IMR-90 (cell line): ENCODE measurements around the gene C1QTNF1. TPM values are rescaled to one million over a fixed set of nuclear protein-coding genes. Genes with fewer than 3 reads are reported as not detected.

ENCODE experiments used
- ATAC-seq: fragments of 200-7000 bp; cut with Tn5 transposase; 2 replicates; pipeline ENCODE4 v1.9.1; 2020; ENCODE audit warnings: low read depth, mild to moderate bottlenecking, moderate library complexity
- BruUV-seq: library from RNA; stranded (reverse); fragments of 400-500 nt; replicated peaks from 2 replicates; lab custom pipeline; 2021; lab: Mats Ljungman, UMichigan
- CTCF ChIA-PET: fragments of 300-600 bp; formaldehyde crosslinking; extraction: SDS; loops from one replicate; lab custom pipeline; 2021; ENCODE audit warnings: antibody characterized with exemption; lab: Yijun Ruan, JAX
- POLR2A ChIA-PET: fragments of 300-600 bp; sonication (Branson Sonifier 250); formaldehyde crosslinking; loops from one replicate; lab custom pipeline; 2022; ENCODE audit warnings: antibody characterized with exemption; ENCODE audit not compliant: unreplicated experiment; lab: Charles Lee
- DNase-seq: peaks from one replicate; pipeline ENCODE4 v3.0.0; 2013
- H2AFZ ChIP-seq: replicated peaks from 2 replicates; pipeline ENCODE3; 2013; ENCODE audit warnings: low read length, mild to moderate bottlenecking; ENCODE audit not compliant: poor library complexity
- H2AK5ac ChIP-seq: 2 replicates; pipeline ENCODE4 v1.6.1; 2013; ENCODE audit warnings: low read depth, low read length, inconsistent platforms
- H2AK9ac ChIP-seq: replicated peaks from 2 replicates; pipeline ENCODE3; 2013; ENCODE audit warnings: mild to moderate bottlenecking, low read depth, low read length, moderate library complexity; ENCODE audit not compliant: poor library complexity
- H2BK120ac ChIP-seq: 2 replicates; pipeline ENCODE4 v1.6.1; 2013; ENCODE audit warnings: low read depth, low read length, inconsistent platforms
- H2BK15ac ChIP-seq: 3 replicates; pipeline ENCODE4 v1.6.1; 2013; ENCODE audit warnings: low read depth, low read length, inconsistent platforms
- H2BK20ac ChIP-seq: 2 replicates; pipeline ENCODE4 v1.6.1; 2013; ENCODE audit warnings: low read depth, mild to moderate bottlenecking, inconsistent platforms, low read length, moderate library complexity
- H2BK5ac ChIP-seq: 2 replicates; pipeline ENCODE4 v1.6.1; 2013; ENCODE audit warnings: mild to moderate bottlenecking, low read depth, low read length, inconsistent platforms; ENCODE audit not compliant: poor library complexity, severe bottlenecking
- H3K14ac ChIP-seq: replicated peaks from 2 replicates; pipeline ENCODE4 v1.6.1; 2013; ENCODE audit warnings: low read depth, low read length, inconsistent platforms
- H3K18ac ChIP-seq: 2 replicates; pipeline ENCODE4 v1.6.1; 2013; ENCODE audit warnings: low read depth, low read length, control low read depth
- H3K23ac ChIP-seq: 2 replicates; pipeline ENCODE4 v1.6.1; 2013; ENCODE audit warnings: low read depth, low read length, inconsistent platforms
- H3K27ac ChIP-seq: 2 replicates; pipeline ENCODE4 v1.5.1; 2013; ENCODE audit warnings: mild to moderate bottlenecking, control low read depth, low read length; ENCODE audit not compliant: insufficient read depth
- H3K27me3 ChIP-seq: 2 replicates; pipeline ENCODE4 v1.6.1; 2013; ENCODE audit warnings: low read length; ENCODE audit not compliant: control insufficient read depth, insufficient read depth
- H3K36me3 ChIP-seq: 2 replicates; pipeline ENCODE4 v1.6.1; 2013; ENCODE audit warnings: low read length, mixed read lengths; ENCODE audit not compliant: control insufficient read depth, insufficient read depth
- H3K4ac ChIP-seq: 2 replicates; pipeline ENCODE4 v1.6.1; 2013; ENCODE audit warnings: low read depth, low read length, inconsistent platforms
- H3K4me1 ChIP-seq: 2 replicates; pipeline ENCODE4 v1.6.1; 2013; ENCODE audit warnings: low read length, mixed read lengths; ENCODE audit not compliant: control insufficient read depth, insufficient read depth
- H3K4me2 ChIP-seq: 2 replicates; pipeline ENCODE4 v1.6.1; 2013; ENCODE audit warnings: low read depth, mild to moderate bottlenecking, control low read depth, low read length, moderate library complexity
- H3K4me3 ChIP-seq: 2 replicates; pipeline ENCODE4 v1.5.1; 2013; ENCODE audit warnings: low read depth, mild to moderate bottlenecking, control low read depth, low read length, moderate library complexity; ENCODE audit not compliant: insufficient read depth
- H3K56ac ChIP-seq: 2 replicates; pipeline ENCODE4 v1.6.1; 2013; ENCODE audit warnings: low read length, inconsistent platforms; ENCODE audit not compliant: insufficient read depth; ENCODE audit errors: extremely low read depth
- H3K79me1 ChIP-seq, 2 experiments: 2 replicates each; pipeline ENCODE4 v1.6.1; 2013; ENCODE audit warnings: low read length in 2 of 2, inconsistent platforms in 1 of 2, low read depth in 1 of 2
- H3K9ac ChIP-seq: 2 replicates; pipeline ENCODE4 v1.6.1; 2013; ENCODE audit warnings: low read depth, low read length, control low read depth
- H3K9me1 ChIP-seq: 2 replicates; pipeline ENCODE4 v1.6.1; 2013; ENCODE audit warnings: low read length, inconsistent platforms; ENCODE audit not compliant: insufficient read depth
- H3K9me3 ChIP-seq: 2 replicates; pipeline ENCODE4 v1.6.1; 2013; ENCODE audit warnings: low read length; ENCODE audit not compliant: control insufficient read depth, insufficient read depth
- H4K20me1 ChIP-seq: 2 replicates; pipeline ENCODE4 v1.6.1; 2013; ENCODE audit warnings: low read length, inconsistent platforms; ENCODE audit not compliant: insufficient read depth
- H4K5ac ChIP-seq: 2 replicates; pipeline ENCODE4 v1.6.1; 2013; ENCODE audit warnings: mild to moderate bottlenecking, low read depth, low read length, control low read depth
- H4K8ac ChIP-seq, 2 experiments: 2 replicates each; pipeline ENCODE4 v1.6.1; 2013; ENCODE audit warnings: low read depth in 2 of 2, low read length in 2 of 2, control low read depth in 1 of 2, inconsistent platforms in 1 of 2
- H4K91ac ChIP-seq: 2 replicates; pipeline ENCODE4 v1.6.1; 2013; ENCODE audit warnings: low read depth, low read length, inconsistent platforms; ENCODE audit not compliant: insufficient read depth
- CEBPB ChIP-seq: IDR thresholded peaks from 2 replicates; pipeline ENCODE4 v1.6.1; 2012; ENCODE audit warnings: low read depth, low read length, improper control_type of control experiment
- CHD1 ChIP-seq: IDR thresholded peaks from 2 replicates; pipeline ENCODE4 v1.6.1; 2012; ENCODE audit warnings: low read depth, low read length, improper control_type of control experiment
- FOS ChIP-seq: fragments of 150-350 bp; IDR thresholded peaks from 2 replicates; pipeline ENCODE4 v1.6.1; 2016; ENCODE audit warnings: low read depth, low read length
- MAZ ChIP-seq: IDR thresholded peaks from 2 replicates; pipeline ENCODE4 v1.6.1; 2012; ENCODE audit warnings: low read depth, mild to moderate bottlenecking, low read length, improper control_type of control experiment, moderate library complexity, borderline replicate concordance
- MXI1 ChIP-seq: IDR thresholded peaks from 2 replicates; pipeline ENCODE4 v1.6.1; 2012; ENCODE audit warnings: low read depth, mild to moderate bottlenecking, low read length, moderate library complexity, borderline replicate concordance
- RCOR1 ChIP-seq: IDR thresholded peaks from 2 replicates; pipeline ENCODE4 v1.6.1; 2012; ENCODE audit warnings: mild to moderate bottlenecking, low read length, improper control_type of control experiment; ENCODE audit not compliant: insufficient replicate concordance
- WGBS, 2 experiments: methylation state at CpG; one replicate each; pipeline versions ENCODE4 v1.1.5 to v1.1.7; 2013; ENCODE audit warnings: missing lambda C conversion rate in 2 of 2; ENCODE audit not compliant: insufficient read length in 1 of 2; ENCODE audit errors: extremely low coverage in 2 of 2; 5-methylcytosine and 5-hydroxymethylcytosine counted together
- dilution Hi-C: fragments of 300-500 bp; cut with HindIII; formaldehyde crosslinking; loops from one replicate; pipeline ENCODE4 v1.14.3; 2018; ENCODE audit warnings: low sequenced_read_pairs; ENCODE audit not compliant: unreplicated experiment
- in situ Hi-C: fragments of 300-500 bp; cut with MboI; formaldehyde crosslinking; loops from 3 replicates; pipeline ENCODE4 v1.14.3; 2019; ENCODE audit warnings: low sequenced_read_pairs, inconsistent platforms, mixed read lengths
- intact Hi-C: fragments of 100-400 bp; cut with micrococcal nuclease; formaldehyde crosslinking; loops from 2 replicates; pipeline ENCODE4 v1.10.0; 2022
- polyA plus RNA-seq, 3 experiments: library from polyadenylated mRNA; depleted of rRNA; stranded (reverse); fragments of >200 nt; gene quantifications; 2 replicates each; pipeline ENCODE4 v1.2.3, GENCODE V29; 2012; ENCODE audit warnings: low replicate concordance in 1 of 3
- total RNA-seq: library from RNA; depleted of rRNA; stranded (reverse); fragments of >200 nt; gene quantifications from 2 replicates; pipeline ENCODE4 v1.2.3, GENCODE V29; 2012
- TF ChIP-seq, protein P1 (sequence below): fragments of 150-350 bp; IDR thresholded peaks from 2 replicates; pipeline ENCODE4 v1.6.1; 2017; ENCODE audit warnings: mild to moderate bottlenecking, antibody characterized with exemption, low read length, low read depth
- TF ChIP-seq, protein P2 (sequence below): fragments of 150-350 bp; IDR thresholded peaks from 2 replicates; pipeline ENCODE4 v1.6.1; 2016; ENCODE audit warnings: low read depth, mild to moderate bottlenecking, low read length, moderate library complexity, borderline replicate concordance
- TF ChIP-seq, protein P3 (sequence below): conservative IDR thresholded peaks from 2 replicates; pipeline ENCODE4 v1.5.1; 2012; ENCODE audit warnings: mild to moderate bottlenecking, low read depth, low read length, improper control_type of control experiment

The C1QTNF1 gene
- total and polyA plus RNA-seq, 2 of the 4 experiments (the other 2 are of a cell fraction), result 3.4 to 8.4 TPM

DNA sequence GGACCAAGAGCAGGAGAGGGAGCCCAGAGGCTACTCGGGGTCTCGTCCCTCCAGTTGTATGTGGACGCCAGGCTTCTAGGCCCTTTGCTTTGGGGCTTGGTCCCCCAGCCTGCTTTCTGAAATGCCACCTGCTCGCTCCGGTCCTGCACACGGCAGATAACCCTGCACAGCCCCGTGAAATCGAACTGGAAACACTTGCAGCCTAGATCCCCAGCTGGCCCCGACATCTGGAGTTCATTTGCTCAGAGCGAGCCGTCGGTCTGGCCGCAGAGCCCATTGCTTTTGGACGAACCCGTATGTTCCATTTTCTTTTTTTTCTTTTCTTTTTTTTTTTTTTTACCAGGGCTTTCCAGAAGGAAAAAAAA is 22.9 kb downstream of the C1QTNF1 start (continued):
- TF ChIP-seq, protein P1, sequence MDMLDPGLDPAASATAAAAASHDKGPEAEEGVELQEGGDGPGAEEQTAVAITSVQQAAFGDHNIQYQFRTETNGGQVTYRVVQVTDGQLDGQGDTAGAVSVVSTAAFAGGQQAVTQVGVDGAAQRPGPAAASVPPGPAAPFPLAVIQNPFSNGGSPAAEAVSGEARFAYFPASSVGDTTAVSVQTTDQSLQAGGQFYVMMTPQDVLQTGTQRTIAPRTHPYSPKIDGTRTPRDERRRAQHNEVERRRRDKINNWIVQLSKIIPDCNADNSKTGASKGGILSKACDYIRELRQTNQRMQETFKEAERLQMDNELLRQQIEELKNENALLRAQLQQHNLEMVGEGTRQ, result no peak
- no peak for TF ChIP-seq MXI1
- no peak for TF ChIP-seq CHD1

DNA sequence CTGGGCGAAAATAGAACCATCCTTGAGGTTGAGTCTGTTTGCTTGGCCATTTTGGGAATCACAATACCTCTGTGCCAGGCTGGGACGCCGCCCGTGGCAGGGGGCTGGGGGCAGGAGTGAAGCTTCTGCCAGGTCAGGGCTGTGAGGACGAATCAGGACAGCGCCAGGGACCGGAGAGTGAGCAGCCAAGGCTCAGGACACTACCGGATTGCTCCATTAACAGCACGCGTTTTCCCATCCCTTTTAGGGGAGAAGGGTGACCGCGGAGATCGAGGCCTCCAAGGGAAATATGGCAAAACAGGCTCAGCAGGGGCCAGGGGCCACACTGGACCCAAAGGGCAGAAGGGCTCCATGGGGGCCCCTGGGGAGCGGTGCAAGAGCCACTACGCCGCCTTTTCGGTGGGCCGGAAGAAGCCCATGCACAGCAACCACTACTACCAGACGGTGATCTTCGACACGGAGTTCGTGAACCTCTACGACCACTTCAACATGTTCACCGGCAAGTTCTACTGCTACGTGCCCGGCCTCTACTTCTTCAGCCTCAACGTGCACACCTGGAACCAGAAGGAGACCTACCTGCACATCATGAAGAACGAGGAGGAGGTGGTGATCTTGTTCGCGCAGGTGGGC is 23.4 kb downstream of the C1QTNF1 start:
- Histone ChIP-seq H4K5ac (no peak overlapping the region), H4K20me1 (no peaks in the 10 kb centered on the region; the same call in 1 of the 2 replicates), H3K27ac (no peak overlapping the region), H3K4me1 (no peaks in the 10 kb centered on the region), H3K4me3 (no peak overlapping the region), H2AK9ac (no peak overlapping the region), H3K23ac (no peak overlapping the region), H3K56ac (no peak overlapping the region), H3K36me3 (peaks cover 8% of the 10 kb centered on the region; the same call in 1 of the 2 replicates), H2BK20ac (no peak overlapping the region), H2BK5ac (no peak overlapping the region), H3K9me3 (no peaks in the 10 kb centered on the region), H3K79me1 (0 out of 4 replicates have a peak, but pooled peaks cover 0 to 5% of the 10 kb centered on the region in 2 experiments), H3K18ac (no peak overlapping the region), H2BK15ac (no peak overlapping the region), H3K27me3 (no peaks in the 10 kb centered on the region; the same call in 1 of the 2 replicates), H3K9ac (no peak overlapping the region), H3K4me2 (no peak overlapping the region), H4K8ac (no peak overlapping the region), H2BK120ac (no peak overlapping the region), H2AK5ac (no peak overlapping the region), H3K9me1 (peaks cover 15% of the 10 kb centered on the region), H3K14ac (no peak overlapping the region), H4K91ac (no peak overlapping the region), H2AFZ (no peak overlapping the region), H3K4ac (no peak overlapping the region)
- BruUV-seq, result no TSS peak
- POLR2A ChIA-PET, result no interaction called here
- TF ChIP-seq CHD1 (no peak), FOS (no peak), CEBPB (no peak), MAZ (no peak), RCOR1 (no peak)
- TF ChIP-seq, protein P2, sequence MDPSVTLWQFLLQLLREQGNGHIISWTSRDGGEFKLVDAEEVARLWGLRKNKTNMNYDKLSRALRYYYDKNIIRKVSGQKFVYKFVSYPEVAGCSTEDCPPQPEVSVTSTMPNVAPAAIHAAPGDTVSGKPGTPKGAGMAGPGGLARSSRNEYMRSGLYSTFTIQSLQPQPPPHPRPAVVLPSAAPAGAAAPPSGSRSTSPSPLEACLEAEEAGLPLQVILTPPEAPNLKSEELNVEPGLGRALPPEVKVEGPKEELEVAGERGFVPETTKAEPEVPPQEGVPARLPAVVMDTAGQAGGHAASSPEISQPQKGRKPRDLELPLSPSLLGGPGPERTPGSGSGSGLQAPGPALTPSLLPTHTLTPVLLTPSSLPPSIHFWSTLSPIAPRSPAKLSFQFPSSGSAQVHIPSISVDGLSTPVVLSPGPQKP, result no peak
- TF ChIP-seq, protein P1, result no peak
- TF ChIP-seq, protein P3, sequence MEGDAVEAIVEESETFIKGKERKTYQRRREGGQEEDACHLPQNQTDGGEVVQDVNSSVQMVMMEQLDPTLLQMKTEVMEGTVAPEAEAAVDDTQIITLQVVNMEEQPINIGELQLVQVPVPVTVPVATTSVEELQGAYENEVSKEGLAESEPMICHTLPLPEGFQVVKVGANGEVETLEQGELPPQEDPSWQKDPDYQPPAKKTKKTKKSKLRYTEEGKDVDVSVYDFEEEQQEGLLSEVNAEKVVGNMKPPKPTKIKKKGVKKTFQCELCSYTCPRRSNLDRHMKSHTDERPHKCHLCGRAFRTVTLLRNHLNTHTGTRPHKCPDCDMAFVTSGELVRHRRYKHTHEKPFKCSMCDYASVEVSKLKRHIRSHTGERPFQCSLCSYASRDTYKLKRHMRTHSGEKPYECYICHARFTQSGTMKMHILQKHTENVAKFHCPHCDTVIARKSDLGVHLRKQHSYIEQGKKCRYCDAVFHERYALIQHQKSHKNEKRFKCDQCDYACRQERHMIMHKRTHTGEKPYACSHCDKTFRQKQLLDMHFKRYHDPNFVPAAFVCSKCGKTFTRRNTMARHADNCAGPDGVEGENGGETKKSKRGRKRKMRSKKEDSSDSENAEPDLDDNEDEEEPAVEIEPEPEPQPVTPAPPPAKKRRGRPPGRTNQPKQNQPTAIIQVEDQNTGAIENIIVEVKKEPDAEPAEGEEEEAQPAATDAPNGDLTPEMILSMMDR, result no peak
- WGBS, 2 experiments, result 90% methylated on average over 6 of the region's 30 CpGs; no CpG with 5 or more reads in 1 of the 2 experiments
- DNase-seq (no peak), ATAC-seq (no peak)
- dilution Hi-C loops, result no loop called here
- intact Hi-C loops, result loop anchor here (5.0 kb wide), 1 partner anchor 345 kb away; no protein-coding TSS in a partner anchor
- CTCF ChIA-PET, result interaction anchor here (1.4 kb wide), 1 partner anchor 18 kb away, joined by 3 read pairs; no protein-coding TSS in a partner anchor
- in situ Hi-C loops, result no loop called here
